ENCODE results near the gene ATP4B.

ATP4B gene

GRCh38 chr13:113657851-113658741, at the start of gene ATP4B:
TSS of gene ATP4B (minus strand) at chr13:113658198. CDS start at chr13:113658144, 54 bp downstream.
- DNase-seq (ENCODE audit: low read depth) = no peak

GRCh38 chr13:113672002-113672651, 14.1 kb upstream of the ATP4B start:
- DNase-seq (ENCODE audit: low read depth) = no peak

GRCh38 chr13:113671066-113672001, 13.3 kb upstream of the ATP4B start:
- DNase-seq (ENCODE audit: low read depth) = no peak

GRCh38 chr13:113670541-113670940, 12.5 kb upstream of the ATP4B start:
- DNase-seq (ENCODE audit: low read depth) = no peak

GRCh38 chr13:113669755-113670341, 11.8 kb upstream of the ATP4B start:
- DNase-seq (ENCODE audit: low read depth) = no peak

GRCh38 chr13:113669231-113669754, 11.3 kb upstream of the ATP4B start:
- no peak for DNase-seq (ENCODE audit: low read depth)

GRCh38 chr13:113668491-113668971, 10.5 kb upstream of the ATP4B start:
- no peak for DNase-seq (ENCODE audit: low read depth)

GRCh38 chr13:113667771-113668490, 9.9 kb upstream of the ATP4B start:
- no peak for DNase-seq (ENCODE audit: low read depth)

- no peak for DNase-seq (ENCODE audit: low read depth)
Measured at GRCh38 chr13:113666951-113667701, 9.1 kb upstream of the ATP4B start, which contains the start of gene GRK1. TSS of gene GRK1 (plus strand) at chr13:113667219. CDS start at chr13:113667387, 168 bp downstream.

- DNase-seq (ENCODE audit: low read depth) = no peak
Measured at GRCh38 chr13:113666329-113666670, 8.3 kb upstream of the ATP4B start.

GRCh38 chr13:113665597-113666328, 7.8 kb upstream of the ATP4B start:
- no peak for DNase-seq (ENCODE audit: low read depth)

GRCh38 chr13:113664751-113665596, 7.0 kb upstream of the ATP4B start:
- no peak for DNase-seq (ENCODE audit: low read depth)

GRCh38 chr13:113663934-113664333, 5.9 kb upstream of the ATP4B start:
- no peak for DNase-seq (ENCODE audit: low read depth)

- DNase-seq (ENCODE audit: low read depth) = no peak
Measured at GRCh38 chr13:113661509-113661908, 3.5 kb upstream of the ATP4B start.

GRCh38 chr13:113660066-113660465, 2.1 kb upstream of the ATP4B start:
- no peak for DNase-seq (ENCODE audit: low read depth)

- no peak for DNase-seq (ENCODE audit: low read depth)
Measured at GRCh38 chr13:113659337-113659736, 1.3 kb upstream of the ATP4B start.

GRCh38 chr13:113658836-113659235, 838 bp upstream of the ATP4B start:
- no peak for DNase-seq (ENCODE audit: low read depth)

Data from iris pigment epithelial cell (primary cell).